GM21423 (cell line): ENCODE data around the gene FSTL4.

Experiments used
- ATAC-seq: cut with Tn5 transposase; IDR thresholded peaks from one replicate; pipeline ENCODE4 v1.9.1; 2021; ENCODE audit warnings: mild to moderate bottlenecking, moderate library complexity; ENCODE audit not compliant: unreplicated experiment

Gene FSTL4

DNA sequence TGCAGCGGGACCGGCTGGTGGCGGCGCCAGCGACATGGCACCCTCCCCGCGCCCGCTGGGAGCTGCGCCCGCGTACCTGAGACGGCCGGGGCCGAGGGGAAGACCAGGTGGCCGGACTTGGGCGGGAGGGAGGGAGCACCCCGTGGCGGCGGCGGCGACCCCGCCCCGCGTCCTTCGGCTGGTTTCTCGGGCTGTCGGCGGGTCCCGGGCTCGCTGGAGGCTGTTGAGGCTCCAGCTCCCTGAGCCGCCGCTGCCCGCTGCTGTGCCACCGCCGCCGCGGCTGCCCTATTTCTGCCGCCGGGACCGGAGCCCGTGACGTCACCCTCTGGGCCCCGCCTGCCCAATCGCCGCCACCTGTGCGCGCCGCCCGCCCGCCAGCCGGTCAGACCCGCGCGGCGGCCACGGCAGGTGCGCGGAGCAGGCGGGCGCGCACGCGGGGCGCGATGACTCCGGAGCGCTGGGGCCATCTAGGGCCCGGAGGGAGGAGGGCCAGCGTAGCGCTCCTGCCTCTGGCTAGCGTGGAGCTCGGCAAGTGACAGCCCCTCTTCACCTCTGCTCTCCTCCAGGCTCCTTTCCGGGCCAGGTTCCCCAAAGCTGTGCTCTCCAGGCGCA is at the start of gene FSTL4:
FSTL4 (minus strand) TSS at position 293 of the 612 bp plus-strand sequence.
- no peak for ATAC-seq

DNA sequence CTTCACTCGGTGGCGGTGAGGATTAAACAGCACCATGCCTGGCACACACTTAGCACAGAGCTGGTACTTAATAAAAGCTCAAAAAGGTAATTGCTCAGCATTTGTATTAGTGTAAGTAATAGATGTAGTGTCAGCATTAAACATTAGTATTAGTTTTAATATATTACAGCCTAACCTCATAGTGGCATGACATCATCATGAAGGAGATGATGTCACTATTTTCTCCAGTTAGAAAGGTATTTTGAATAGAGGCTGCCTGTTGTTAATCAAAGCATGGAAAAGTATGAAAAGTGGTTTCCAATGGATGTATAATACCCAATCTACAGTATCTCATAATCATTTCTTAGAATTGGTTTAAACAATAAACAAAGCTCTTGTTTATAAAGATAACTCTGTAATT is 49.0 kb upstream of the FSTL4 start:
- ATAC-seq = no peak

DNA sequence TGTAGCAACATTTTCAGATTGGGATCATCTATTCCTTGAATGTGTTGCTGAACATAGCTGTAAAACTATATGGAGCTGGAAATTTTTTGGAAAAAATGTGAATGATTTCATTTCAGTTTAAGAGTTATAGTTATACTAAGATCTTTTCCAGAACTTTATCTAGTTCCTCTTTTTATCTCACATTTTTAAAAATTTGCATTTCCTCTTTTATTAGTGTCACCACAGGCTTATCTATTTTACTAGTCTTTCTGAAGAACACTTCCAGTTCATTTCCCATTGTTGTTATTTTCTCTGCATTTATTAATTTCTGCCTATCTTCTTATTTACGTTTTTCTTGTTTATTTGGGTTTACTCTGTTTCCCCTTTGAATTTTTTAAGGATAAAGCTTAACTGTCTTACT is 46.0 kb upstream of the FSTL4 start:
- no peak for ATAC-seq

DNA sequence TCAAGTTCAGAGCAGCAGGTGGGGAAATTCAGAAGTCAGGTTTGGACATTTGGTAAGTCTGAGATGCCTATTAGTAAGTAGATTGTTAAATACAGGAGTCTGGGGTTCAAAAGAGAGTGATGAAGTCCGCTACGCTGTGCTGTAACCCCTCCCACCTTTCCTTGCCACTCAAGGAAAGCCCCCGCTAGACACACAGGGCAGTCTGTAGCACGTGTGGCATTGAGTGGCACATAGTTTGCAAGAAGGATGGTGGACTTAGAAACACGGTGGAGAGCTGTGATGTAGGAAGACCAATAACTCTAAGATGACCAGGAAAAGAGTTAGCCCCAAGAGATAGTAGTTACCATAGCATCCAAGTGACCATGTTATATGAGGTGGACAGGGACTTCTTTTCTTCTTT is 44.7 kb upstream of the FSTL4 start:
- no peak for ATAC-seq

DNA sequence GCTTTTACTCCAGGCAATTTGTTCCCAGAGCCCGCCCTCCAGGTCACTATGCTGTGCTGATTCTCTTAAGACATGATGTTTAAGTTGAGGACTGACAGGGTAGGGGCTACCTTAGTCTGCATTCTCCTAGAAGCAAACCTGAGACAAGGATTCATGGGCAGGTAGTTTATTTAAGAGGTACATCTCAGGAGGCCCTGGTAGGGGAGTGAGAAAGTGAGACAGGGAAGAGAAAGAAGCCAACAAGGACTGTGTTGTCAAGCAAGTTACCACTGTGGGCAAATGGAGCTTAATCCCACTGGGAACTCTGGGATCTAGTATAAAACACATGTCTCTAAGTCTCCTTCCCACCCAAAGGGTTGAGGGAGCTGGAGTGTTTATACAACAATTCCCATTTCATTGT is 43.6 kb upstream of the FSTL4 start:
- no peak for ATAC-seq

DNA sequence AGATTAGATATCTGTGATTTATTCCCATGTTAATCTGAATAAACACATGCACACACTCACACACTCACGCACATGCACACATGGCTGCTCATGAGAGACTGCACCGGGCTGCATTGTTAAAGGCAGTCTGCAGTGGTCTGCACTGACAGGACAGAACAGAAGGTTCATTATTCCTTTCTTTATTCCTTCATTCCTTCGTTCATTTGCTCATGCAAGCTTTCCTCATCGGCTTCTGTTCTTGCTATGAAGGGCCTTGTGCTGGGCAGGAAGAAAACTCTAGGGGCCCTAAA is 41.4 kb upstream of the FSTL4 start:
- no peak for ATAC-seq

DNA sequence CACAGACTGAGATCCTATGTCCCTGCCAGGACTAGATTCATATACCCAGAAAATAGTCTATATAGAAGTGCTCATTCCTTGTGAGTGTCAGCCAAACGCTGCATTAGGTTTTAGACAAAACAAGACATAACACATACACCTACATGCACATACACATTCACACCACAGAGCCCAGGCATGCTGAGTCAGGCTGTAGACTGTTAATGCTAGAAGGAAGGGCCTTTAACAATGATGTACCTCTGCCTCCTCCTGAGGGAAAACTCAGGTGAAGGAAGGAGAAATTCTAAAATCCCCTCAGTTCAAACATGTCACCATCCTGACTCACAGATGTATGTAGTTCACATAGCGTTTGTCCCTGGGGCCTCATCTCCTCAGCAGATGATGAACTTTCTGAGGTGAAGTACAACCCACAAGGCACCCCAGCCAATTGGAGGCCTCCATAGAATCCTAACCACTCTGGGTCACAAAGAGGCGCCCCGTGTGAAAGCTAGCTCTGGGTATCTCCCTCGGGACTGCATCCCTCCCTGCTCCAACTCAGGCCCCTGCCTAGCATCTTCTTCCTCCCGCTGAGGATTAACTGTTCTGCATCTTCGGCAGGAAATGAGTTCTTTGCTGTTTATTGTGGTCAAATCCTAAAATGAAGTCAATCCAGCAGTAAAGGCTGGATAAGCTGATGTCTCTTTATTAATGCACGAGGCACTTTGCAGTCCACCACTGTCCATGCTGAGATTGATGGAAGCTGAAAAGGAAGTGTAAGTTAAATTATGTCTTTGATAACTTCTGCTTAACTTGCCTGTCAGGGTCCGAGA is 40.8 kb upstream of the FSTL4 start:
- ATAC-seq = no peak

DNA sequence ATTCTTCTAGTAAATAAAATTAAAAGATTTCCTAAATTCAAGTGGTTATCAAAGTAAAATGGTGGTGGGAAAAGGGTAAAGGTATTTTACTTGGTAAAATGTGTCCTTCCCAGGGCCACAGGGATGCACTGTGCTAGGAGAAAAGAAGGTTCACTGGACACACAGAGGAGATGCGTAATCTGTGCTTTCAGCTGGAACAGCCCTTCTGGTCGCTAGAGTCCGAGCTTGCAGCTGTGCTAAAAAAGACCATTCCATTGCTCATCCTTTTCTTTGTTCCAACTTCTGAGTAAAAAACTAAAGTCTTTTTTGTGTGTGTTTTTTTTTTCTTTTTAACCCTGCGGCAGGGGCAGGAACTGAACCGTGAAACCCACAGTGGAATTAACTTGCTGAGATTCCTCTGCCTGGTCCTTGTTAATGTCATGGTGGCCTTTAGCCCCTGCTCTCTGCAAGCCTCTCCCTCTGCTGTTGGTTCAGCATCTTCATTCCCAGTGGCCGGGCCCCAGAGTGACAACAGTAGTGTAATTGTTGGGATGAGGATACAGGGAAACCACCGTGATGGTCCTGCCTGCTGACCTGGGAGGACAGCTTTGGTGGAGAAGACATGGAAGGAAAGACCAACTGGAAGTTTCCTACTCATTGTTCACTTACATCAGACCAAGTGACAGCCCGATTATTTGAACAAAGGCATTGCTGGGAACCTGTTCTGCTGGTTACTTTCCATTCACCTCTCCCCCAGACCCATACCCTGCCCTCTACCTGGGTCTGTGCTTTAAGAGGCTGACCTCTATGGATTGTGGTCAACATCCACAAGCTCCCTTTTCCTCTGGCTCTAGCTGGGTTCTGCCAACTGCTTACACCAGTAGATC is 31.9 kb upstream of the FSTL4 start:
- no peak for ATAC-seq

DNA sequence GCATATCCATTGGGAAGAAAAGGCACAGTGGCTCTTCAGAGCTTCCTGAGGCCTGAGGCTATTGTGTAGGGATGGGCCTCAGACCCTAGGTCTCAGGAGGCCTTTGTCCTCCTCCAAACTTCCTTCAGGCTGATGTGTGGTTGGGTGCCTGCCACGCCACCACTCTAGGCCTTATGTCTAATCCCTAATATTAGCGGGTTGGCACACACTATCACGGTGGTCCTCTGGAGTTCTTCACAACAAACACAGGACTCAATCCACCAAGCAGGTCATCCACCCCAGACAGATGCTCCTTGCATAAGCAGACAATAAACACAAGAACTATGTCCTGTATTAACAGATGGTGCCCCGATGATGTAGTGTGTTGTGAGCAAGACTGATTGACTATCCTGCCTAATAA is 31.0 kb upstream of the FSTL4 start:
- no peak for ATAC-seq

DNA sequence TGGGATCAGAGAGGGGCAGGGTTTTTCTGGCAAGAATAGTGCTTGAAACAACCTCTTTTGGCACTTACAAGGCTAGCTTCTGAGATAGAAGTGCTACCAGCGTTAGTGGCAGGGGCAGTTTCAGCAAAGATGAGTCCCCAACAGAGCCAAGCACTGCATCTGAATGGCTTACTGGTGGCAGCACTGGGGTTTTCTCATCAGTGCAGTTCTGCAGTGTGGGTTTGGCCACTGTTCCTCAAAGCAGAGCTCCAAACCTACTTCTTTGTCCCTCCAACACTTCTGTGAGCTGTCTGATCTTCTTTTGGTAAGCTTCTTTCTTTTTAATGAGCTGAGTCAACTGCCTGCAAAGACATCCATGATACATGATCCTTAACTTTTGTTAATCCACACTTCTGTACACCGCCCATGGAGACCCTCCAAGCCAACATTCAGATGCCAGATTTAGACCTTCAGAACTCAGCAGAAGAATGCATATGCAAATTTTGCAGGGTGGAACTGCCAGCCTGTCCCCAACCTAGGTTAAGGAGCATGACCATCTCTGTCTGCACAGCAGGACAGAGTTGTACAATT is 29.9 kb upstream of the FSTL4 start:
- ATAC-seq = no peak

DNA sequence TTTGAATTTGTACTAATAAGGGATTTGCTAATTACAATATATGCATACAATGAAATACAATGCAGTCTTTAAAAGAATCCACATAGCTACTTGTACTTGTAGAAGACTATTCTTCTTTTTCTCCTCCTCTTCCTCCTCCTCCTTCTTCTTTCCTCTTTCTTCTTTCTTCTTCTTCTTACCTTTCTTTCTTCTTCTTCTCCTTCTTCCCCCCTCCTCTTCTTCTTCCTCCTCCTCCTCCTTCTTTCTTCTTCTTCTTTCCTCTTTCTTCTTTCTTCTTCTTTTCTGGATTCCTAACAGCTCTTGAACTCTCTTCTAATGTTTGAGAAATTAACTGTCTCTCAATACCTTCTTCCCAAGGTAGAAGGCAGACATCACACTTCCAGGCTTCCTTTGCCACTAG is 29.3 kb upstream of the FSTL4 start:
- no peak for ATAC-seq

DNA sequence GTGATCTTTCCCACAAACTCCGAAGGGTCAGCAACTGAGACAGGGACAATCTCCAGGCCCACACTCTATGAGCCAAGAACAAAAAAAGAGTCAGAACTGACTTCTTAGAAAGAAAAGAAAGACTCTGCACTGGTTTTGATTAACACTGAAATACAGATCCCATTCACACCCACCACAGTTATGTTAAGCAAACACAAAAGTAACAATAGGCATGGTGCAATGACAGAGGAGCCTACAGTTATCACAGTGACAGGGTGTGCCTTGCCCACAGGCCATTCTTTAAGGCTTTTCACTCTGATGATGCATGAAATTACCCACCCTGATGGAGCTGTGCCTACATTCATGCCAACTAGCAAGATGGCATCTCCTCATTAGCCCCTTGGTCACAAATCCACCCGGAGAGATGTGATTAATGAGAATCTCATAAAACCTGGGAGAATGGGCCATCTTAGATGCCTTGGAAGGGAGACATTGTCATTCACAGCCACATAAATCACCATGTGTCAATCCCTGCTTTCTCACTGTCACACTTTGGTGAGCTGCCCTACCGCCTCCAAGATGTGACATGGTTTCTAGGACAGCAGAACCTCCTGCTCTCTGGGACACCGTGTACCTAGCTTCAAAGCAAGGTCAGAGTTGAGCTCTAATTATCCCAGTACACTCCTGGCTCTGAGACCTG is 27.6 kb upstream of the FSTL4 start:
- no peak for ATAC-seq

DNA sequence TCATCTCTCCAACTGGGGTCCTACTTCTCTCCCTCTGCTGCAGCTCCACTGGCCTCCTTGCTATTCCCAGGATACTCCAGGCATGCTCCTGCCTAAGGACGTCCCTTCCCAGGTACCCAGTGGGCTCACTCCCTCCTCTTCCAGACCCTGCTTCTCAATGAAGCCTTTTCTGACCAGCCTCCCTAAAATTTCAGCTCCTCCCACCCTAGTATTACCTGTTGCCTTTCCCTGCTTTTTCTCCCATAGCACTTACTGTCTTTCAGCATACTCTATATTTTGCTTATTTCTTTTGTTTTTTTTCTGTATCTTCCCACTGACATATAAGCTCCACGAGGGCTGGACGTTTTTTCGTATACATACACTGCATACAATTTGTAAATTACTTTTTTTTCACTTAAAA is 26.1 kb upstream of the FSTL4 start:
- no peak for ATAC-seq

DNA sequence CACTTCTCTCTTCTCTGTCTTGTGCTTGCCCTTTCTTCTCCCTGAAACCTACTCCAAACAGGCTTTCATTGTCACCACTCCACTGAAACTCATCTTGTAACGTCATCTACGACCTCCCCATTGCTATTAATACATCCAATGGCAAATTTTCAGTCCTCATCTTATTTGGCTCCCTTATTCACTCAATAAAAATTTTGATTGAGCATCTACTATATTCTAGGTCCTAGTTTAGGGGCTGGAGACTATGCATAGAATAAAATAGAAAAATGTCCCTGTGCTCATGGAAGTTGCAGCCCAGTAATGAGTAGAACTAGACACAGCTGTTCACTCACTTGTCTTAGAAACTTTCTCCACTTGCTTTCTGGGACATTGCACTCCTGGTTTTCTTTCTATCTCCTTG is 24.9 kb upstream of the FSTL4 start:
- ATAC-seq = no peak

DNA sequence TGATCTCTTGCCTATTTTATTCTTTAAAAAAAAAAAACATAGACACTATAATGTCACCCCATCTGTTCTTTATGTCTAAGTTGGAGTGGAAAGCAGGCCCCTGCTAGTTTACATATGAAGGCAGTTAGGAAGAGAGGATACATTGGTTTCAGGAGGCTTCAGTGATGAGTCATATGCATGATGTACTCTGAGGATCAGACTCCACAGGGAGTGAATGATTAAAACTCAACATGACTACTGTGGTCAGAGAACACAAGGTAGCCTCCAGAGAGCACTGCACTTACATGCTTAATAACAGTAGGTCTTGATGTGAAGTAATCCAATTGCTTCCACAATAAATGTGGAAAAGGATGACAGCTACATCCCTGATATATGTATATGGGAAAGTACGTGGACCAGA is 22.7 kb upstream of the FSTL4 start:
- no peak for ATAC-seq

DNA sequence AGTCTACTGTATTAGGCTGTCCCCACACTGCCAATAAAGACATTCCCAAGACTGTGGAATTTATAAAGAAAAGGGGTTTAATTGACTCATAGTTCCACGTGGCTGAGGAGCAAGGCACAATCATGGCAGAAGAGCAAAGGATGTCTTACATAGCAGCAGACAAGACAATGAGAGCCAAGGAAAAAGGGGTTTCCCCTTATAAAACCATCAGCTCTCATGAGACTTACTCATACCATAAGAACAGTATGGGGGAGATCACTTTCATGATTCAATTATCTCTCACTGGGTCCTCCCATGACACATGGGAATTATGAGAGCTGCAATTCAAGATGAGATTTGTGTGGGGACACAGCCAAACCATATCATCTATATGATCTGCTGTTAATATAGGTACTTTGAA is 14.8 kb upstream of the FSTL4 start:
- ATAC-seq = no peak

DNA sequence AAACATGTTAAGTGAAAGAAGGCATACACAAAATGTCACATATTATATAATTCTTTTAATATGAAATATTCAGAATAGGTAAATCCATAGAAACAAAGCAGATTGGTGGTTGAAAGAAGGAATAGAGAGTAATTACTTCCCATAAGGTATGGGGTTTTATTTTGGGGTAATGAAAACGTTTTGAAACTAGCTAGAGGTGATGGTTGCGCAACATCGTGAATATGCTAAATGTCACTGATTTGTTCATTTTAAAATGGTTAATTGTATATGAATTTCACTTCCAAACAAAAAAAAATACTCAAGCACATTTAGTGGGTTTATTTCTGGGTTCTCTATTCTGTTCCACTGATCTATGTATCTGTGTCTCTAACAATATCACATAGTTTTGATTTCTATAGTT is 12.0 kb upstream of the FSTL4 start:
- ATAC-seq = no peak

DNA sequence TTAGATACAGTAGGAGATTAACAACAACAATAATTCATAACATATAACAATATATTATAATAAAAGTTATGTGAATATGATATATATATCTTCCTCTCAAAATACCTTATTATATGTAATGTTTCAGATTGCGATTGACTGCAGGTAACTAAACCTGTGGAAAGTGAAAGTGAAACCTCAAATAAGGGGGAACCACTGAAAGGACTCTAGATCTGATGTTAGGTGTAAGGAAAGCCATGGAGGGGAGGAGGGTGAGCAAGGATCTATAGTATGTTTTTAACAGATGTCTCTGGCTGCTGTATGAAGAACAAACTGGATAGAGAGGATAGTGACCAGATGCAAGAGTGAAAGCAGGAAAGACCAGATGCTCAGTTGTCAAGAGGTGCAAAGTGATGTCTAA is 5.8 kb upstream of the FSTL4 start:
- no peak for ATAC-seq

DNA sequence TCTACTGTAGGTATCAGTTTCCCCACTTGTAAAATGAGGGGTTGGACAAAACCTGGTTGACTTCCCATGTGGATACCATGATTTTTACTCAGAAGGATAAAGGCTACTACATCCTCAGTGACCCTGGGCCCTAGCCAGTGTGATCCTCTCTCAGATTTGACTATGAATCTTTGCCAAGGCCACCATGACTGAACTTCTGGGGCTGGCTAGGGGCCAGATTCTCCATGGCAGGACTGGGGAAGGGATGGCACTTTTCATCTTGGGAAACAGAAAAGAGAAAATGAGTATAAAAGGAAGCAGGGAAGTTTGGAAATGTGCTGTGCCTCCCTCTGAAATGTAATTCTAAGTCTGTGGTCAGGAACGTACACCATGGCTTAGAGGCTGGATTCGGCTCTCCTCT is 1.4 kb upstream of the FSTL4 start:
- no peak for ATAC-seq

DNA sequence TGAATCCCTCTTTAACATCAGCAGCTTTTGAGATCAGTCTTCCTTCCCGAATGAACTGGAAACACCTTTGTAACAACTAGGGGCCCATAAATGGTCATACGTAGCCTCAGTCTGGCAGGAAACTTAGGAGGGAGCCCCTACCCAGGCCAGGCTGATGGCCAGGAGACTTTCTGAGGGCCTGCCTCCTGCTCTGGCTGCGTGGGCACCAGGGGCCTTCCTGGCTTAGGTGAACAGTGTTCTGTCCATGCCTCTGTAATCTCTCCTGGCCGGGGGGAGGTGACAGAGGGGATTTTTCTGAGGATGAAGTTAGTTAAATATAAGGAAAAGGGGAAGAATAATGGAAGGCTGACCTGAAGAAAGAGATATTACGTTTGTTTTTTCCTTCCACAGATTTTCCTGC is 843 bp upstream of the FSTL4 start:
- no peak for ATAC-seq
